Activated CD4-positive, alpha-beta T cell treated with anti-CD3 and anti-CD28 coated beads, Interleukin-2, amount 10 ng/mL, durations not matched to agents 7 days and 5 days (primary cell): ENCODE measurements around the gene ANKDD1B. TPM values are rescaled to one million over a fixed set of nuclear protein-coding genes. Genes with fewer than 3 reads are reported as not detected.
"Not testable (repeated sequence)": the region's sequence is repeated elsewhere in the genome, so short reads cannot be mapped to it uniquely, and the experiment has no call there.

Experiments
- CTCF ChIA-PET: fragments of 350-600 bp; sonication (Branson Sonifier 250); formaldehyde crosslinking; loops from one replicate; lab custom pipeline; 2021; ENCODE audit warnings: antibody characterized with exemption; lab: Charles Lee
- POLR2A ChIA-PET: fragments of 350-600 bp; sonication (Branson Sonifier 250); formaldehyde crosslinking; loops from one replicate; lab custom pipeline; 2021; ENCODE audit warnings: antibody characterized with exemption; lab: Charles Lee
- DNase-seq: peaks from one replicate; pipeline ENCODE4 v3.0.0-alpha.2; 2020
- H3K27ac Mint-ChIP-seq: one replicate; pipeline ENCODE4 v1.8.0; 2021; ENCODE audit warnings: mild to moderate bottlenecking, moderate library complexity, mixed read lengths
- H3K27me3 Mint-ChIP-seq: one replicate; pipeline ENCODE4 v1.8.0; 2021; ENCODE audit warnings: mixed read lengths
- H3K36me3 Mint-ChIP-seq: one replicate; pipeline ENCODE4 v1.8.0; 2021; ENCODE audit warnings: low read depth, mixed read lengths
- H3K4me1 Mint-ChIP-seq: one replicate; pipeline ENCODE4 v1.8.0; 2021; ENCODE audit warnings: mixed read lengths
- H3K4me3 Mint-ChIP-seq: one replicate; pipeline ENCODE4 v1.8.0; 2021; ENCODE audit warnings: mild to moderate bottlenecking, moderate library complexity, mixed read lengths
- H3K9me3 Mint-ChIP-seq: one replicate; pipeline ENCODE4 v1.8.0; 2021; ENCODE audit warnings: mixed read lengths
- total RNA-seq, 2 experiments: library from RNA; stranded (reverse); gene quantifications; one replicate each; pipeline ENCODE4 v1.2.3, GENCODE V29; 2021

The ANKDD1B gene
- total RNA-seq, 2 experiments from 2014 or later: 0.07 TPM; not detected in 1

GRCh38 chr5:75601996-75602395, 9.3 kb upstream of the ANKDD1B start:
- Mint-ChIP-seq H3K4me1 (peaks cover 26% of the 10 kb centered on the region), H3K9me3 (no peaks in the 10 kb centered on the region), H3K27me3 (no peaks in the 10 kb centered on the region), H3K36me3 (peaks cover 37% of the 10 kb centered on the region), H3K27ac (no peak overlapping the region), H3K4me3 (no peak overlapping the region)
- CTCF ChIA-PET: no interaction called here
- DNase-seq: no peak
- POLR2A ChIA-PET: no interaction called here

GRCh38 chr5:75603371-75603770, 7.9 kb upstream of the ANKDD1B start:
- peaks cover 36% of the 10 kb centered on the region for H3K36me3 Mint-ChIP-seq
- POLR2A ChIA-PET: no interaction called here
- no peaks in the 10 kb centered on the region for H3K27me3 Mint-ChIP-seq

GRCh38 chr5:75603821-75604220, 7.4 kb upstream of the ANKDD1B start:
- Mint-ChIP-seq H3K27ac (no peak overlapping the region), H3K36me3 (peaks cover 35% of the 10 kb centered on the region), H3K4me3 (no peak overlapping the region), H3K4me1 (peaks cover 32% of the 10 kb centered on the region), H3K9me3 (no peaks in the 10 kb centered on the region), H3K27me3 (no peaks in the 10 kb centered on the region)
- CTCF ChIA-PET: no interaction called here
- POLR2A ChIA-PET: no interaction called here
- no peak for DNase-seq

More at GRCh38 chr5:75603371-75603770, 7.9 kb upstream of the ANKDD1B start:
- H3K9me3 Mint-ChIP-seq: no peaks in the 10 kb centered on the region
- H3K4me1 Mint-ChIP-seq: peaks cover 32% of the 10 kb centered on the region
- H3K4me3 Mint-ChIP-seq: no peak overlapping the region
- H3K27ac Mint-ChIP-seq: no peak overlapping the region
- CTCF ChIA-PET: no interaction called here
- no peak for DNase-seq

GRCh38 chr5:75607341-75607740, 3.9 kb upstream of the ANKDD1B start:
- not testable (repeated sequence) for H3K27ac Mint-ChIP-seq, DNase-seq, H3K27me3 Mint-ChIP-seq, H3K4me3 Mint-ChIP-seq, H3K9me3 Mint-ChIP-seq
- Mint-ChIP-seq H3K4me1 (peaks cover 14% of the 10 kb centered on the region), H3K36me3 (peaks cover 30% of the 10 kb centered on the region)
- CTCF ChIA-PET: interaction anchor here (0.7 to 1.5 kb wide), 3 partner anchors 39 to 1767 kb away, joined by 3 to 4 read pairs (median 3); no protein-coding TSS in a partner anchor
- POLR2A ChIA-PET: interaction anchor here (0.6 to 0.7 kb wide), 2 partner anchors 75 to 249 kb away, joined by 3 read pairs; no protein-coding TSS in a partner anchor

- Mint-ChIP-seq H3K27ac (no peak overlapping the region), H3K27me3 (peaks cover 8% of the 10 kb centered on the region), H3K4me3 (no peak overlapping the region), H3K36me3 (peaks cover 22% of the 10 kb centered on the region), H3K4me1 (peaks cover 14% of the 10 kb centered on the region), H3K9me3 (no peaks in the 10 kb centered on the region)
- CTCF ChIA-PET: interaction anchor here (0.6 kb wide), 1 partner anchor 444 kb away, joined by 3 read pairs; no protein-coding TSS in a partner anchor
- POLR2A ChIA-PET: no interaction called here
- DNase-seq: no peak
Measured at GRCh38 chr5:75608870-75609269, 2.4 kb upstream of the ANKDD1B start.

GRCh38 chr5:75610201-75610600, 1.1 kb upstream of the ANKDD1B start:
- Mint-ChIP-seq H3K4me1 (peaks cover 14% of the 10 kb centered on the region), H3K27me3 (peaks cover 8% of the 10 kb centered on the region), H3K36me3 (peaks cover 13% of the 10 kb centered on the region), H3K27ac (no peak overlapping the region), H3K9me3 (no peaks in the 10 kb centered on the region), H3K4me3 (no peak overlapping the region)
- ChIA-PET POLR2A (no interaction called here), CTCF (no interaction called here)
- DNase-seq: no peak

- H3K4me3 Mint-ChIP-seq, H3K27me3 Mint-ChIP-seq, DNase-seq, H3K27ac Mint-ChIP-seq, POLR2A ChIA-PET, H3K9me3 Mint-ChIP-seq: not testable (repeated sequence)
- Mint-ChIP-seq H3K36me3 (peaks cover 13% of the 10 kb centered on the region), H3K4me1 (peaks cover 14% of the 10 kb centered on the region)
- CTCF ChIA-PET: interaction anchor here (0.6 kb wide), 1 partner anchor 1622 kb away, joined by 3 read pairs; no protein-coding TSS in a partner anchor
Measured at GRCh38 chr5:75610859-75611310, 368 bp upstream of the ANKDD1B start.

GRCh38 chr5:75612226-75612569, 945 bp downstream of the ANKDD1B start:
- Mint-ChIP-seq H3K27ac (no peak overlapping the region), H3K36me3 (peaks cover 7% of the 10 kb centered on the region), H3K9me3 (no peaks in the 10 kb centered on the region), H3K27me3 (peaks cover 8% of the 10 kb centered on the region), H3K4me1 (peaks cover 9% of the 10 kb centered on the region), H3K4me3 (no peak overlapping the region)
- CTCF ChIA-PET: no interaction called here
- no peak for DNase-seq
- POLR2A ChIA-PET: interaction anchor here (0.7 kb wide), 1 partner anchor 156 kb away, joined by 3 read pairs; no protein-coding TSS in a partner anchor

GRCh38 chr5:75612901-75613300, 1.6 kb downstream of the ANKDD1B start:
- no peak overlapping the region for H3K27ac Mint-ChIP-seq
- CTCF ChIA-PET: no interaction called here
- peaks cover 4% of the 10 kb centered on the region for H3K4me1 Mint-ChIP-seq
- H3K27me3 Mint-ChIP-seq: peaks cover 8% of the 10 kb centered on the region
- no peak for DNase-seq
- H3K36me3 Mint-ChIP-seq: peaks cover 7% of the 10 kb centered on the region
- no peak overlapping the region for H3K4me3 Mint-ChIP-seq
- H3K9me3 Mint-ChIP-seq: no peaks in the 10 kb centered on the region
- POLR2A ChIA-PET: no interaction called here

- ChIA-PET POLR2A (no interaction called here), CTCF (no interaction called here)
Measured at GRCh38 chr5:75614176-75614575, 2.9 kb downstream of the ANKDD1B start.

GRCh38 chr5:75616371-75616881, 5.2 kb downstream of the ANKDD1B start:
- CTCF ChIA-PET: no interaction called here
- POLR2A ChIA-PET: no interaction called here
- no peak overlapping the region for H3K4me3 Mint-ChIP-seq
- H3K9me3 Mint-ChIP-seq: no peaks in the 10 kb centered on the region
- H3K27ac Mint-ChIP-seq: no peak overlapping the region
- H3K27me3 Mint-ChIP-seq: peaks cover 3% of the 10 kb centered on the region
- no peaks in the 10 kb centered on the region for H3K4me1 Mint-ChIP-seq
- H3K36me3 Mint-ChIP-seq: no peaks in the 10 kb centered on the region
- DNase-seq: no peak

More at GRCh38 chr5:75614176-75614575, 2.9 kb downstream of the ANKDD1B start:
- no peaks in the 10 kb centered on the region for H3K9me3 Mint-ChIP-seq
- peaks cover 8% of the 10 kb centered on the region for H3K27me3 Mint-ChIP-seq
- no peak overlapping the region for H3K27ac Mint-ChIP-seq
- H3K4me1 Mint-ChIP-seq: peaks cover 4% of the 10 kb centered on the region
- H3K36me3 Mint-ChIP-seq: peaks cover 7% of the 10 kb centered on the region
- DNase-seq: no peak
- no peak overlapping the region for H3K4me3 Mint-ChIP-seq

GRCh38 chr5:75616971-75617621, 5.8 kb downstream of the ANKDD1B start:
- no peaks in the 10 kb centered on the region for H3K36me3 Mint-ChIP-seq
- POLR2A ChIA-PET: no interaction called here

GRCh38 chr5:75617736-75618352, 6.6 kb downstream of the ANKDD1B start:
- H3K36me3 Mint-ChIP-seq: no peaks in the 10 kb centered on the region
- ChIA-PET POLR2A (no interaction called here), CTCF (interaction anchor here (0.6 kb wide), 1 partner anchor 73 kb away, joined by 4 read pairs; no protein-coding TSS in a partner anchor)
- H3K4me1 Mint-ChIP-seq: no peaks in the 10 kb centered on the region
- DNase-seq: no peak
- no peak overlapping the region for H3K27ac Mint-ChIP-seq
- no peaks in the 10 kb centered on the region for H3K9me3 Mint-ChIP-seq
- no peak overlapping the region for H3K4me3 Mint-ChIP-seq
- H3K27me3 Mint-ChIP-seq: no peaks in the 10 kb centered on the region

More at GRCh38 chr5:75616971-75617621, 5.8 kb downstream of the ANKDD1B start:
- CTCF ChIA-PET: interaction anchor here (0.6 kb wide), 1 partner anchor 74 kb away, joined by 4 read pairs; no protein-coding TSS in a partner anchor
- Mint-ChIP-seq H3K27ac (no peak overlapping the region), H3K27me3 (peaks cover 3% of the 10 kb centered on the region), H3K9me3 (no peaks in the 10 kb centered on the region), H3K4me3 (no peak overlapping the region), H3K4me1 (no peaks in the 10 kb centered on the region)
- DNase-seq: no peak
